Measurements from ENCODE around the gene CHGA.

The CHGA gene

GRCh38 chr14:92922883-92923743 lies at the start of gene CHGA:
Gene CHGA (plus strand): TSS chr14:92923150. CDS start chr14:92923360, 210 bp downstream.
- DNase-seq: no peak

GRCh38 chr14:92874962-92875661 lies 47.8 kb upstream of the CHGA start:
- no peak for DNase-seq

- no peak for DNase-seq
These were observed 45.1 kb upstream of the CHGA start for GRCh38 chr14:92877757-92878431.

GRCh38 chr14:92880351-92880750 lies 42.6 kb upstream of the CHGA start:
- no peak for DNase-seq

GRCh38 chr14:92880851-92881250 lies 42.1 kb upstream of the CHGA start:
- no peak for DNase-seq

GRCh38 chr14:92883066-92883465 lies 39.9 kb upstream of the CHGA start:
- DNase-seq: no peak

- no peak for DNase-seq
These were observed 38.5 kb upstream of the CHGA start for GRCh38 chr14:92884410-92884809.

- DNase-seq: no peak
These were observed 37.5 kb upstream of the CHGA start for GRCh38 chr14:92885279-92886061.

- DNase-seq: no peak
These were observed 36.6 kb upstream of the CHGA start for GRCh38 chr14:92886337-92886736.

GRCh38 chr14:92887157-92887556 lies 35.8 kb upstream of the CHGA start:
- DNase-seq: no peak

GRCh38 chr14:92888896-92889295 lies 34.1 kb upstream of the CHGA start:
- DNase-seq: no peak

GRCh38 chr14:92890830-92891588 lies 31.9 kb upstream of the CHGA start:
- DNase-seq: no peak

GRCh38 chr14:92892589-92892988 lies 30.4 kb upstream of the CHGA start:
- DNase-seq: no peak

GRCh38 chr14:92895352-92895878 lies 27.5 kb upstream of the CHGA start:
- no peak for DNase-seq

- DNase-seq: no peak
These were observed 24.9 kb upstream of the CHGA start for GRCh38 chr14:92897922-92898565.

GRCh38 chr14:92898566-92899131 lies 24.3 kb upstream of the CHGA start:
- no peak for DNase-seq

GRCh38 chr14:92900660-92901059 lies 22.3 kb upstream of the CHGA start:
- no peak for DNase-seq

GRCh38 chr14:92902191-92902590 lies 20.8 kb upstream of the CHGA start:
- DNase-seq: no peak

GRCh38 chr14:92902726-92903125 lies 20.2 kb upstream of the CHGA start:
- DNase-seq: no peak

GRCh38 chr14:92903359-92903758 lies 19.6 kb upstream of the CHGA start:
- DNase-seq: no peak

- DNase-seq: no peak
These were observed 17.3 kb upstream of the CHGA start for GRCh38 chr14:92905667-92906066.

Measured in T1000 (cell line).